C4-2B (cell line): Measurements from ENCODE around the gene JCHAIN.
"Not testable (repeated sequence)": the region's sequence is repeated elsewhere in the genome, so short reads cannot be mapped to it uniquely, and the experiment has no call there.

Source experiments
- ZFX ChIP-seq: fragments of 450-650 bp; IDR thresholded peaks from 2 replicates; pipeline ENCODE4 v1.6.1; 2017
- TF ChIP-seq, protein P1 (sequence below): fragments of 450-650 bp; conservative IDR thresholded peaks from 2 replicates; pipeline ENCODE4 v1.5.1; 2017; ENCODE audit warnings: mild to moderate bottlenecking

DNA sequence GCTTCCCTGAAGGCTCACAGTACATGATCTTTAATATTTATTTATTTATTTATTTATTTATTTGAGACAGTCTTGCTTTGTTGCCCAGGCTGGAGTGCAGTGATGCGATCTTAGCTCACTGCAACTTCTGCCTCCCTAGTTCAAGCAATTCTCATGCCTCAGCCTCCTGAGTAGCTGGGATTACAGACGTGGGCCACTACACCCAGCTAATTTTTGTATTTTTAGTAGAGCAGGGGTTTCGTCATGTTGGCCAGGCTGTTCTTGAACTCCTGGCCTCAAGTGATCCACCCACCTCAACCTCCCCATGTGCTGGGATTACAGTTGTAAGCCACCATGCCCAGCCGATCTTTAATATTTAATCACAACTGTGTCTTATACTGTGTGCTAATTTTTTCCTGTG is 15.6 kb downstream of the JCHAIN start:
- TF ChIP-seq, protein P1, sequence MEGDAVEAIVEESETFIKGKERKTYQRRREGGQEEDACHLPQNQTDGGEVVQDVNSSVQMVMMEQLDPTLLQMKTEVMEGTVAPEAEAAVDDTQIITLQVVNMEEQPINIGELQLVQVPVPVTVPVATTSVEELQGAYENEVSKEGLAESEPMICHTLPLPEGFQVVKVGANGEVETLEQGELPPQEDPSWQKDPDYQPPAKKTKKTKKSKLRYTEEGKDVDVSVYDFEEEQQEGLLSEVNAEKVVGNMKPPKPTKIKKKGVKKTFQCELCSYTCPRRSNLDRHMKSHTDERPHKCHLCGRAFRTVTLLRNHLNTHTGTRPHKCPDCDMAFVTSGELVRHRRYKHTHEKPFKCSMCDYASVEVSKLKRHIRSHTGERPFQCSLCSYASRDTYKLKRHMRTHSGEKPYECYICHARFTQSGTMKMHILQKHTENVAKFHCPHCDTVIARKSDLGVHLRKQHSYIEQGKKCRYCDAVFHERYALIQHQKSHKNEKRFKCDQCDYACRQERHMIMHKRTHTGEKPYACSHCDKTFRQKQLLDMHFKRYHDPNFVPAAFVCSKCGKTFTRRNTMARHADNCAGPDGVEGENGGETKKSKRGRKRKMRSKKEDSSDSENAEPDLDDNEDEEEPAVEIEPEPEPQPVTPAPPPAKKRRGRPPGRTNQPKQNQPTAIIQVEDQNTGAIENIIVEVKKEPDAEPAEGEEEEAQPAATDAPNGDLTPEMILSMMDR = not testable (repeated sequence)
- not testable (repeated sequence) for TF ChIP-seq ZFX
